NCI-H128 (cell line): ENCODE measurements around the gene HS3ST4.

Experiments used
- DNase-seq: peaks from one replicate; lab custom pipeline; 2025; ENCODE audit not compliant: unreplicated experiment; lab: John Stamatoyannopoulos, UW

Gene HS3ST4

DNA sequence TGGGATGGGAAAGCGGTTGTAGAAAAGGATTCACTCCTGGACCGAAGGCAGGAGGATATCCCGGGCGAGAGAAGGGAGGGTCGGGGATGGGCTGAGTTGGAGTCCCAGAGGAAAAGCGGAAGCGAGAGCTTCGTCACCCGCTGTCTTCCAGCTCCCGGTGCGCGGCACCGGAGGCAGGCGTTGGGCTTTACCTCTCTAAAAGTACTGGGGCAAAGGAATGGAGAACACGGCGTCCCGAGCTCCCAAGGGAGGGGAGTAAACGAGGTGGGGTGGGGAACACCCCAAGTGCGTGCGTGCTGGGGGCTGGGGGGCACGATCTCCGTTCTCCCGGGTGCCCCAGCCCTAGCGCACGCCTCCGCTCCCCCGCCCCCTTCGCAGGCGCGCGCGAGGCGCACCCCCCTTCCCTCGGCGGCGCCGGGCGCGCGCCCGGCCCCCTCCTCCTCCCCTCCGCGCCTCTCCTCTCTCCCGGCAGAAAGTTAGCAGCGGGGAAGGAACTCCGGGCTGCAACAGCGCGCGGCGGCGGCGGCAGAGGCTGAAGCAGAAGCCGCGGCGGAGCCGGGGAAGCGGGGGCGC, at the start of gene HS3ST4:
Gene HS3ST4 (plus strand): TSS at position 441 of the 573 bp plus-strand sequence.
- DNase-seq: no peak

DNA sequence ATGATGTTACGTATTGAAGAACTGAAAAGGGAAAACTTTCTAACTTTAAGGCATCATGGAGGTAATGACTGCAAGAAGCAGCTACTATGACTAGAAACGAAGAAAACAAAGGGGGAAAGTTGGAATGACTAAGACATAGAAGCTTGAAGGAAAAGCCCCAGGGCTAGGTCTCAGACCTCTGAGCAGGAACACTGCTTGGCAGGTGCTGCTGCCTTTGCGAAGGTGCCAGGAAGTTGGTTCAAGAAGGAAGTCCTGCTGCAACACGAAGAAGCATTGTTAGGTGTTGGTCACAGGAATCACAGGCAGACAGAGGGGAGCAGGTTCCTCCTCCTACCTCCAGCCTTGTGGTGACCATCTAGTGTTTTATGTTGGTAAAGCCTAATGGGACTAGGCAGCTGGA, 48.1 kb upstream of the HS3ST4 start:
- DNase-seq: no peak

DNA sequence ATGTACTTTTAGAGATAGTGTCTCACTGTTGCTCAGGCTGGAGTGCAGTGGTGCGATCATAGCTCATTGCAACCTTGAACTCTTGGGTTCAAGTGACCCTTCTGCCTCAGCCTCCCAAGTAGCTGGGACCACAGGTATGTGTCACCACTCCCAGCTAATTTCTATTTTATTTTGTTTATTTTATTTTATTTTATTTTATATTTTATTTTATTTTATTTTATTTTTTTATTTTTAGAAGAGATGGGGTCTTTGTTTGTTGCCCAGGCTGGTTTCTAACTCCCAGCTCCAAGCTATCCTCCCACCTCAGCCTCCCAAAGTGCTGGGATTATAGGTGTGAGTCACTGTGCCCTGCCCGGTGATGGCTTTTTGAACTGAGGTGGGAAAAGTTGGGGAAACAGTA, 35.1 kb upstream of the HS3ST4 start:
- DNase-seq: no peak

DNA sequence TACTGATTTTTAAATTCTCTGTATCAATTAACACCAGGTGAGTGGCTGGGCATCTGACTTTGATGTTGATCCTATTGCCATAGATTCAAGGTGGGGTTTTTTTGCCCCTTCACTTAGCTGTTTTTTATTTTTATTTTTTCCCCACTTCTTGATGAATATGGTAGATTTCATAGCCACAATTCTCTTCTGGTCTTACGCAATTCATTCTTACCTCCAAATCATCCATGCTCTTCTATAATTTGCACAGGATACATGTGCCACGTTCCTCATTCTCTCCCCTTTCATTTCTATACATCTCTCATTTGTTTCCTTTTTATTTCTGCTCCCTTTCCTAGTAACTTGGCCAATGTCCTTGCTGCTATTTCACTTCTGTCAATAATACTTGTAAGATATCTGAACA, 14.9 kb upstream of the HS3ST4 start:
- DNase-seq: no peak

DNA sequence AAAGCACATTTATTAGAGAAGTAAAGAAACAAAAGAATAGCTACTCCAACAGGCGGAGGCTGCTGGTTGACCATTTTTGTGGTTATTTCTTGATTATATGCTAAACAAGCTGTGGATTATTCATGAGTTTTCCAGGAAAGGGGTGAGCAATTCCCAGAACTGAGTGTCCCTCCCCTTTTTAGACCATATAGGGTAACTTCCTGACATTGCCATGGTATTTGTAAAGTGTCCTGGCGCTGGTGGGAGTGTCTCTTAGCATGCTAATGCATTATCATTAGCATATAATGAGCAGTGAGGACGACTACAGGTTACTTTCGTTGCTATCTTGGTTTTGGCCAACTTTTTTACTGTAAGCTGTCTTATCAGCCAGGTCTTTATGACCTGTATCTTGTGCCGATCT, 12.2 kb upstream of the HS3ST4 start:
- DNase-seq: no peak

DNA sequence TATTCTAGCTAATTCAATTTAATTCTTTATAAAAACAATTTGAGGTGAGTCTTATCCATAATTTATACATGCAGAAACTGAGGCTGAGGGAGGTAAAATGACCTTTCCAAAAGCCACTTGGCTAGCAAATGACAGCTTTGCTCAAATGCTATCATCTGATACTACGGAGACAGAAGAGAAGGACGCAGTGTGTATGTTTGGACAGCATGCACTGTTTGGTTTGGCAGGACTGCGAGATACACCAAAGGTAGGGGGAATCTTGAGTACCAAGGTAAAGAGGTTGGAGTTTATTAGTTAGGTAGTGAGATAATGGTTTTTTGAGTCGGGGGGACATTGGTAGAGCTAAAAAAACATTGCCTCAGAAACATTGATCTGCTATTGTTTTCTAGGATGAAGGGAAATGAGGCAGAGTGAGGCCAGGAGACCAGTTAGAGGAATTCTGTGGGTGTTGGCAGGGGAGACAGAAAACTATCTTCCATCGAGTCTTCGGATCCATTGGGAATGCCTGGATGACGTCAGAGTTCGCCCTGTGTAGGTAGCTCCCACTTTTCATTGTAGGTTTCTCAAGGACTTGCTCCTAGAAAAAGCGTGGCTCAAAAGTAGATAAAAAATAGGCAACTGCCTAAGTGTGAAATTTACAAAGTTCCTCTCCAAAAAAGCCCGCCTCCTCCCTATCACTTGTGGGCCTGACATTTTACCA, 2.5 kb upstream of the HS3ST4 start:
- no peak for DNase-seq

DNA sequence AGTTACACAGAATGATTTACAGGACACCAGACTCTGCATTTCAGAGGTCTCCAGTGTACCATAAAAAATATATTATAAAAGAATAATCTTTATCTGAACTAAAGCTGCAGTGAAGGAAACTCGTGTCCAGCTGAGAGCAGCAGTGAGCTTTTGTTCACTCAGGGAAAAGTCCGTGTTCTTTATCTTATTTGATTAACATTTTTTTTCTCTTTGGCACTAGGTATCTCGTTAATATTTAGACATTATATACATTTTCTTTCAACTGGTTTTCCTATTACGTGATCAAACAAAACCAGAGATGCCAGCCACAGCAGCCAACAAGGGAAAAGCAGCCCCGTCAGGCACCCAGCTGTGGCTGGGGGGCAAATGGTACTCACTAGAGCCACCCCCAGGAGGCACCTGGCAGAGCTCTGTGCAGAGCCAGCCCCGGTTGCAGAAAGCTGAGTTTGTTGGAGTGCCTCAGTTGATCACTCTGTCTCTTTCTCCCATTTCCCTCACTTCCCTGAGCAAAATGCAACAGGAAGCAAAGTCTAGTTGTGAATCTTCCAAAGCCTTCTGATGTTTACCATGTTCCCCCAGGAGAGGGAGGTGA, 1.1 kb upstream of the HS3ST4 start:
- no peak for DNase-seq

DNA sequence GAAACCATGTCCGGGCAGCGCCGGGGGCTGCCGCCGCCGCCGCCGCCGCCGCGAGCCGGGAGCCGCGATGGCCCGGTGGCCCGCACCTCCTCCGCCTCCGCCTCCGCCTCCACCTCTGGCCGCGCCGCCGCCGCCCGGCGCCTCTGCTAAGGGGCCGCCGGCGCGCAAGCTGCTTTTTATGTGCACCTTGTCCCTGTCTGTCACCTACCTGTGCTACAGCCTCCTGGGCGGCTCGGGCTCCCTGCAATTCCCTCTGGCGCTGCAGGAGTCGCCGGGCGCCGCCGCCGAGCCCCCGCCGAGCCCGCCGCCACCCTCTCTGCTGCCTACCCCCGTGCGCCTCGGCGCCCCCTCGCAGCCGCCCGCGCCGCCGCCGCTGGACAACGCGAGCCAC, 587 bp downstream of the HS3ST4 start:
- no peak for DNase-seq

DNA sequence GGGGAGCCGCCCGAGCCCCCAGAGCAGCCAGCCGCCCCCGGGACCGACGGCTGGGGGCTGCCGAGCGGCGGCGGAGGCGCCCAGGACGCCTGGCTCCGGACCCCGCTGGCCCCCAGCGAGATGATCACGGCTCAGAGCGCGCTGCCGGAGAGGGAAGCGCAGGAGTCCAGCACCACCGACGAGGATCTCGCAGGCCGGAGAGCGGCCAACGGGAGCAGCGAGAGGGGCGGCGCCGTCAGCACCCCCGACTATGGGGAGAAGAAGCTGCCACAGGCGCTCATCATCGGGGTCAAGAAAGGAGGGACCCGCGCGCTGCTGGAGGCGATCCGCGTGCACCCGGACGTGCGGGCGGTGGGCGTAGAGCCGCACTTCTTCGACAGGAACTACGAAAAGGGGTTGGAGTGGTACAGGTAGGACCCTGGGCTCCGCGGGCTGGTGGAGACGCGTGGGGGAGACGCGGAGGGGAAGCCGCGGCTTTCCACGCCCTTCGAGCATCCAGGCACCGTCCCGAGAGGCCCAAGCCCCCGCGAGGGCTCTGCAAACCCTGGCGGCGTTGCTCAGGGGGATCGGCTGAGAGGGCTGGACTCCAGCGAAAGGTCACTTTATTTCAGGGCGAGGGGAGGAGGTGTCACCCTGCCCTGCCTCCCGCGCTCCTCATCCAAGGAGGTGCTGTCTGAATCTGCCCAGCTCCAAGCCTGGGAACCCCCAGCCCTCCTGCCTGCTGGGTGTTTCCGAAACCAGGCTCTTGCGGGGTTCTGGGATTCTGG, 1.2 kb downstream of the HS3ST4 start:
- DNase-seq: no peak

DNA sequence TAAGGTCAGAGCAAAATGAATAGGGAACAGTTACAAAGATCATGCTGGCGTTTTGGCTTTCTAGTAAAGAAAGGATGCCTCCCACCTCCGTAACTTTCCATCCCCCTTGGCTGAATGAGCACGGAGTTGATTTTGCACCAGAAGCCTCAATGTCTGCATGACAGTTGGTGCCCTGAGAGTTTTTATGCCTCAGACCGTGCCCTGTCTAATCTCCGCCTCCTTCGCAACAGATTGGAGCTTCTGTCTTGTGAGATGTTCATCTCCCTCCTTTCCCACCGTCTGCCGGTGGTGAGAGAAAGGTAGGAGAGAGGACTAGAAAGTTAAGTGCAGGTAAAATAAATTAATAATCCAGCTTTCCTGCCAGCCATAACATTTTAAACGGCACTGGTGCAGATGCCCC, 1.9 kb downstream of the HS3ST4 start:
- no peak for DNase-seq

DNA sequence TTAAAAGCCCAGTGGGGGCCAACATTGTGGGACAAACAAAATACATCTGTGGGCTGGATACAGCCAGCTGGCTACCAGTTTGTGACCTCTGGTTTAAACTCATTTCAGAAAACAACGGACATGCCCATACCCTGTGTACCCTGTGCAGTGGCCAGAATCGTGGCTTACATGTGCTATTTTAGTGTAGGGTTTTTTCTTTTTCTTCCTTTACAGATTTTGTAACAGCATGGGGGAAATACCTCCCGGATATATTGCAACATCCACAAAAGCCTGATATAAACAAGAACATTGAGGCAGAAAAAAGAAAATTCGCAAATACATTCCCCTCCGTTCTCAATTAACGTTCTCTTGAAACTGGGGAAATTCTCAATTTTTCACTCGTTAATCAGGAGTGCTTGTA, 7.3 kb downstream of the HS3ST4 start:
- no peak for DNase-seq

DNA sequence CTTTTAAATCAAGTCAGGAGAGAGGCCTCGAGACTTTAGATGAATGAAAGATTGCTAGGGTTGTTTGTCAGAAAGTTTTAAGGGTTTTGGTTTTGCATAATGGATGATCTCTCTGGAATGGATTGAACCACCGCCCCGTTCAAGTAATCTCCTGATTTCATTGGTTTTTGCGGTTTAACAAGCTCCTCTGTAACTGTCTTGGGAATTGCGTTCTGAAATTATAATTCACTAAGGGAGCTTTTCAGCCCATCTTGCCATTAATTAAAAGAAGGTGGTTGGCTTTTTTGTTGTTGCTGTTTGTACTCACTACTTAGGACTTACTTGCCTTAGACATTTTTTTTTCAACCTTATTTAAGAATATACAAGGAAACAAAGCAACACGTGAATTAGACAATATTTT, 8.8 kb downstream of the HS3ST4 start:
- DNase-seq: no peak

DNA sequence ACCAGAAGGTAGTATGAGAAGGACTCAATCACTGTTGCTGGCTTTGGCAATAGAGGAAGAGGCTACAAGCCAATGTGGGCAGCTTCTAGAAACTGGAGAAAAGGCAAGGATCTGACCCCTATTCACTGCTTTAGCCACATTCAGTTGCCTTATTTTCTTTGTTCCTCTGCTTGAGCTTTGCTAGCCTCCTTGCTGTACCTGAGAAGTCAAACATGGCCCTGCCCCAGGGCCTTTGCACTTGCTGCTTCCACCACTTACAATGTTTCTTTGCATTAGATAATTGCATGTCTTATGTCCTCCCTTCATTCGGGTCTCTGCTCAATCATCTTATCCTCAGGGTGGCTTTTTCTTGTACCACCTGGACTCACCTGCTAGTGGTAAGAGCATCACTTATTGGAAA, 15.8 kb downstream of the HS3ST4 start:
- DNase-seq: no peak

DNA sequence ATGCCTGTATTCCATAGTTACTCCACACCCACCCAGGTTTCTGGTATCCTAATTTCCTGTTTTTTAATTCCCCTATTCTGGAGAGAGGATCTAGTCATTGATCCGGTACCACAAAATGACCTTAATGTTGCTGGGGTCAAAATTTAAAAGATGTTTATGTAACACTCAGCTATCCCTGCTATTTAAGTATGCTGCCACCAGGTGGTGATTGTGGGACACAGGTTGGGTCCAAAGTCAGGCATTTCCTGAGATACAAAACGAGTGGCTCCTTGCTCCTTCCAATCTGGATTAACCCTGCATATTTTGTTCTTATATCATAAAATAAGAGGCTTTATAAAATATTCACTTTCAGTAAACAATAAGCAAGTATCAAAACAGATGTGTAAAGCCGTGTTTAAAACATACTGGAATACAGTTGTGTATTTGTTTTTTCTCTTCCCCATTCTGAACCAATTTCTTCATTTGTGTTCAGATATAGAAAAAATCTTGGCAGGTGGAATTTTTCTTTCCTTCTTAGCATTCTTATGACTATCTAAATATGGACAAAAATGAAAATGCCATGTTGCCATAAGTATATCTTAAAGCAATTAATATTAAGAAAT, 16.3 kb downstream of the HS3ST4 start:
- no peak for DNase-seq

DNA sequence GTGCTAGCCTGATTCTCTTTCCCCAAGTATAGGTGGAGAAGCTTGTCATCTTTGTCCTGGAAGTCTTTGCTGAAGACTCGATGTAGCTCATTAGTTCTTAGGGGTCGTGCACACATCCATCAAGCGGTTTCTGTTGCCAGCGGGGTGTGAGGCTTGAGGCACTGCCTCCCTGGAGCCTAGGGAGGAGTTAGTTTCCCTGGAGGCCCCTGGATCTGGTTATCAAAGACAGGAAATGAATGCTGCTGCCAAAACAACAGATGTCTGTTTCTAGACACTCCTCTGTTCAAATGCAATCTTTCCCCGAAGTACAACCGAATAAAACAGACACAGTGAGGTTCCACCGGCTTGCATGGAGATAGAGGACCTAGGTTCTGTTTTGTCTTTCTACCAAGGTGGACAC, 17.5 kb downstream of the HS3ST4 start:
- no peak for DNase-seq

DNA sequence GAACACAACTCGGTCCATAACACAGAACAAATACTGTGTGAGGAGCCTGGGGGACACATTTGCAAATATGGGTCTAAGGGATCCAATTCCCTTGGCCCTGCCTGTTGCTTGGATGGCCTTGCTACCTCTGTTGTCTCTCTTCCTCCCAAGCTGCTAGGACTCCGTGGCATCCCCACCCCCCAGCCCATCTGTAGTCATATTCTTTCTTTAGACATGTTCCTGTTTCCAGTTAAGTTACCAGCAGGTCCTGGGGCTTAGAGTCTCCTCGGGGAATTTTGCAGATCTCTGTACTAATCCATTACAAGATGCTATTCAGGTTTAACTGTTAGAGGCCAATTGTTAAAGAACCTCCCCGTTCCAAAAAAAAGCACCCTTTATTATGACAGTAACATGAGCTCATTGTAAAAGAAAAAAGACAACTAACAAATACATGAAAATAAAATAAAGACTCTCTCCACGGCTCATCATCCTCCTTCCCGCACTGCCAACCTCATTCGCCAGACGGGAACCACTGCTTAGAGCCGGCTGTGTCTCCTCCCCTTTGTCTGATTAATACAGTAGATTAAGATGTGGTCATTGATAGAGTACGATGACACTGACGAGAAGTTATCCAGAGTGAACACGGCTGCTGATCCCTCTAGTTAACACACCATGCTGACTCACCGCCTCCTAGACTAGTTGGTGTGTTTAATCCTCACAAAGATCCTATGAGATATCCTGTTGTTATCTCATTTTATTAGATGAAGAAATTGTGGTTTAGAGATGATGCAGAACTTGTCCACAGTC, 22.2 kb downstream of the HS3ST4 start:
- no peak for DNase-seq

DNA sequence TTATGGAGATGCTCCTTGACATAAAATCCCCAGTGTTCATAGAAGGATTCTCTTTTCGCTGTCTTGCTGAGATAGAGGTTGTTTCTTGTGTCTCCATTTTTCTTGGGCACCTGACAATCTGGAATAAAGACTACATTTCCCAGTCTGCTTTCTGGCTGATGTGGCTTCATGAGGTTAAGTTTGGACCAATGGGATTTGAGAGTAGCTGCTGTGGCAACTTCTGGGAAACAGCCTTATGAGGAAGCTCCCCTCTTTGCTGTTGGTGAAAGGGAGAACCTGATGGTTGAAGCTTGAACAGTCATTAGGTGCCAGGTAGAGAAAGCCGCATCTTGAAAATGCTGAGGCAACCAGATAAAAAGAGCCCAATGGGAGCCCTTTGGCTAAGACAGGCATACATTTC, 24.4 kb downstream of the HS3ST4 start:
- no peak for DNase-seq

DNA sequence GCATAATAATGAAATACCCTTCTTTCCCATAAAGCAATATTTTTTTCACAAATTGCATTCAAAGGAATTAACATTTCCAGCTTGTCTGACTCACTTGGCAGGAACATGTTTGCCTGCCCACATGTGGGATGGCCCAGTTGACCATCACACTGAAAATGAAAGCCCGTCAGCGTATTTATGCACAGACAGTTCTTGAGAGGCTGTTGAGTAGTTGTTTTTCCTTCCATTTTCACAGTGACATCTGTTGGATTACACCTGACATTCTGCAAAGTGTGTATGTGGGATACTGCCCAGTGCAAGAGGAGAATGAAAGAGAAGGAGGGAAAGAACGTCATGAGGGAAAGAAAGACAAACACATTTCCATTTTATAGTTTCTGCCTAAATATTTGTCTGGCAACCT, 29.7 kb downstream of the HS3ST4 start:
- DNase-seq: no peak

DNA sequence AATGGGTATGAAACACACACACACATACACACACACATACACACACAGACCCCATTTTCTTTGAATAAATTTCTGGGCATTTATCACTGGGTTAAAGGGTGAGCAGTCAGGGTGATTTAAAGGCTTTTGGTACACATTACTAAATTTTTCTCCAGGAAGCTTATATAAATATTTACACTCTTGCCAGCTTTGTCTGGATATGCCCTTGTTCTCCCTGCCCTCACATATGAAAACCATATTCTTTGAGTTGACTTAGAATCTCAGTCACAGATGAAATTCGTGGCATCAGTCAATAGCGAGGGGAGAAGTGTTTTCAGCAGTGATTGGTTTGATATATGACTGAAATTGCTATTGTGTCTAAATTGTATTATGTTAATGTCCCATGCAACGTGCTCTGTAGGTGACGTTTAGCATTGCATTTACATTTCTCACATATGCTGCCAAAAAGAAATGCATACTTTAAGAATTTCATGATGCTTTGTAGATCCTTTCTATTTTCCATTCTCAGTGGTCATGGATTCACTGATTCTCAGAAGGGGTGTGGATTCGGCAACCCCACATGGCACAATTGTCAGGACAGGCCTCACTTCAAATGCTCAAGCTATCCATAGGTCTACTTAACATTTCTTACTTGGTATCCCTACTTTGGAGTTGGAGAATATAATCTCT, 34.8 kb downstream of the HS3ST4 start:
- no peak for DNase-seq

DNA sequence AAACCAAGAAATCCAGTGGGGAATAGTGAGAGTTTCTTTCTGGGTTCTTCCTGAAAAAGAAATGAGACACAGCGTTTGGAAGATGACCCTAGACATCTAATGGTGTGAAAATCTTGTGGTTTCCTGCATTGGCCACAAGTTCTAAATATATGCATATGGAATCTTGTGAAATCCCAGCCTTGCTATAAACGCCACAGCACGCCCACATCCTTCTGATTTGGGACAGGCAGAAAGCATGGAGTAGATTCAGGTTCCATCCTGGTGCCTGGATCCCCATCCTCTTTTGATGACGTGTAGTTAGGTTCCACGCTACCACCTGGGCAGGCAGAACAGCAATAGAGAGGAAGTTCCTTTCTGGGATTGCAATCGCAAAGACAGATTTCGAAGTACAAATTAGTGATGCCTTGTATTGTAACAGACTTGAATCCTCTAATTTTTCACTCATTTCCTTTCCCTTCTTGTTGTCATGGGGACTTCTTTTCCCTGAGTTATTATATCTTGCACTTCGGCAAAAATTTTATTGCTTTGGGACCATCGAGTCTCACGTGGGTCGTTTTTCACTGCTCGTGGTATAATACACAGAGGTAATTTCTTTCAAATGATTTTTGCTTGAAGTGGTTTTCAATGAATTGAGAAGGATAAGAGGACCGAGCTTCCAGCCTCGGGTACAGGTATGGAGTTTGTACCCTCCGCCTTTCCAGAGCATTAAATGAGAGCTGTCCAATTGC, 37.6 kb downstream of the HS3ST4 start:
- DNase-seq: no peak
